ENCODE measurements around the gene MPZL3.
"Not testable (repeated sequence)": the region's sequence is repeated elsewhere in the genome, so short reads cannot be mapped to it uniquely, and the experiment has no call there.

DNA sequence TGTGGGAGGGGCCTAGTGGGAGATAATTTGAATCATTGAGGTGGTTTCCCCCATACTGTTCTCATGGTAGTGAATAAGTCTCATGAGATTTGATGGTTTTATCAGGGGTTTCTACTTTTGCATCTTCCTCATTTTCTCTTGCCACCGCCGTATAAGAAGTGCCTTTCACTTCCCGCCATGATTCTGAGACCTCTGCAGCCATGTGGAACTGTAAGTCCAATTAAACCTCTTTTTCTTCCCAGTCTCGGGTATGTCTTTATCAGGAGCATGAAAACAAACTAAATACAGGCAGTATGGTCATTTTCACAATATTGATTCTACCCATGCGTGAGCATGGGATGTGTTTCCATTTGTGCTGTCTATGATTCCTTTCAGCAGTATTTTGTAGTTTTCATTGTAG lies 59.3 kb downstream of the MPZL3 start:
- TF ChIP-seq, protein P1, sequence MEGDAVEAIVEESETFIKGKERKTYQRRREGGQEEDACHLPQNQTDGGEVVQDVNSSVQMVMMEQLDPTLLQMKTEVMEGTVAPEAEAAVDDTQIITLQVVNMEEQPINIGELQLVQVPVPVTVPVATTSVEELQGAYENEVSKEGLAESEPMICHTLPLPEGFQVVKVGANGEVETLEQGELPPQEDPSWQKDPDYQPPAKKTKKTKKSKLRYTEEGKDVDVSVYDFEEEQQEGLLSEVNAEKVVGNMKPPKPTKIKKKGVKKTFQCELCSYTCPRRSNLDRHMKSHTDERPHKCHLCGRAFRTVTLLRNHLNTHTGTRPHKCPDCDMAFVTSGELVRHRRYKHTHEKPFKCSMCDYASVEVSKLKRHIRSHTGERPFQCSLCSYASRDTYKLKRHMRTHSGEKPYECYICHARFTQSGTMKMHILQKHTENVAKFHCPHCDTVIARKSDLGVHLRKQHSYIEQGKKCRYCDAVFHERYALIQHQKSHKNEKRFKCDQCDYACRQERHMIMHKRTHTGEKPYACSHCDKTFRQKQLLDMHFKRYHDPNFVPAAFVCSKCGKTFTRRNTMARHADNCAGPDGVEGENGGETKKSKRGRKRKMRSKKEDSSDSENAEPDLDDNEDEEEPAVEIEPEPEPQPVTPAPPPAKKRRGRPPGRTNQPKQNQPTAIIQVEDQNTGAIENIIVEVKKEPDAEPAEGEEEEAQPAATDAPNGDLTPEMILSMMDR (IDR thresholded peaks at IDR 0.05; ENCODE audit: low read depth, low read length), result not testable (repeated sequence)
- TF ChIP-seq EZH2phosphoT487 (IDR thresholded peaks at IDR 0.05; ENCODE audit: low read depth), result not testable (repeated sequence)

Data from OCI-LY3 (cell line).